ENCODE results near the gene CCDC187. TPM values are rescaled to one million over a fixed set of nuclear protein-coding genes. Genes with fewer than 3 reads are reported as not detected.
A peak's percentile ranks its signal among the peaks of the same experiment; 100 is the strongest.

CCDC187 gene
- total RNA-seq, 1 experiment from 2014 or later, result 0.61 TPM

GRCh38 chr9:136304981-136305380, 1.1 kb upstream of the CCDC187 start:
- in situ Hi-C loops (cut with HindIII; ENCODE audit: low sequenced_read_pairs), result no loop called here
- DNase-seq (ENCODE audit: low spot score), result no peak

DNA sequence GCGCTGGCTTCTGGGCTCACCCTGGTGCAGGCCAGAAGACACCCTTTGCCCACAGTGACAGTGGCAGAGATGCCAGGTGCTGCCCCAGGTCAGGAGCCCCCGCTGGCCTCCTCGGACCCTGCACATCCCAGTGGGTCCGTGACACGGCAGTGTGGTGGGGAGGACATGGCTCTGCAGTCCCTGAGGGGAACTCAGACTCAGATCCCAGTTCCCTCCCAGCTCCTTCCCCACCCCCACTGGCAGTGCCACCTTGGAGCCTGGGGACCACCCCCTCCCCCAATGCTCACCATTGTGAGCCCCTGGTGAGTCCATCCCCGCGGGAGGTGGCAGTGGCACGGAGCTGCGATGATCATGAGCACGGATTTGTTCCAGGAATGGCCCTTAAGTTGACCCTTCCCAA, 562 bp upstream of the CCDC187 start:
- DNase-seq (ENCODE audit: low spot score), result no peak
- in situ Hi-C loops (cut with HindIII; ENCODE audit: low sequenced_read_pairs), result no loop called here

DNA sequence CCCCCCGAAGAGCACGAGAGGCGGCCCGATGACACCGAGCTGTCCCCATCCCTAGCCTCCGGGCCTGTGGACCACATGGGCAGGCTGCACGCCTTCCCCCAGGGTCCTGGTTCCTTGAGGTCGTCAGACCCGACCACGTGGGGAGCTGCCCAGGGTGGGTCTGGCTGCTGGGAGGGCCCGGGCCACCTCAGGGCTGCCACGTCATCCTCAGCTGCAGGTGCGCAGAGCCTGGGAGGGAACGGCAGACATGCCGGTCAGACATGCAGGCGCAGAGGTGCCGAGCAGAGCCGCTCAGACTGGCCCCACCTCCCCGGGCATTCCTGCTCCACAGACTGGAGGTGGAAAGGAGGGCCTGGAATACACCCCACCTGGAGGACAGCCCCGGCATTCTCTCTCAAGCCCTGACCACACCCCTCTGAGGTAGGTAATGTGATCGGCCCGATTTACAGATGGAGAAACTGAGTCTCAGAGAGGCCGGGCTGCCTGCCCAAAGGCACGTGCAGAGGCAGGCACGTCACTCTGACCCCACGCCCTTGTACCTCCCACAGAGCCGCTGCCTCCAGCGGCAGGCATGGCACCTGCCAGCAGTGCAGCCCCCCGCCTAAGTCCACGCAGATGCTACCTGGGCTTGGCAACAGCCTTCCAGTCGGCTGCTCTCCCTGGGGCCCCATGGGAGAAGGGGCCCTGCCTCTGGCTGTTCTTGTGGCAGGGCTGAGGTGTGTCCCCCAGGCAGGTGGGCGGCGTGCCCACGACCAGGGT, 649 bp downstream of the CCDC187 start:
- in situ Hi-C loops (cut with HindIII; ENCODE audit: low sequenced_read_pairs), result no loop called here
- DNase-seq (ENCODE audit: low spot score), result no peak

DNA sequence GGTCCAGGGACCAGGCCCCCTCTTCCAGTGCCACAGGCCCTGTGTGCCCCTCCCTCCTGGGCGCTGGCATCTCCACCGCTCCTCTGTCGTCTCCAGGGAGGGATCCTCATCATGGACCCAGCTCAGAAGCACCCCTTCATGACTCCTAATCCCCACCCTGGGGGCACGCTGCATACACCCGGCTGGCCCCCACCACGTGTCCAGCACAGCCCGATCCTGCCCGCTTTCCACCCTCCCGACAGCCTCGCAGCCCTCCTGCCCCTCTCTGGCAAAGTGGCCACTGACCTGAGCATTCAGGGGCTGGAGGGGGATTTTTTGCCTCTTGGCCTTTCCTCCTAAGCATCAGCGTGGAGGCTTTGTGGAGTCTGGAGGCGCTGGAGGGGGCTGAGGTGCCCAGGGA, 1.4 kb downstream of the CCDC187 start:
- DNase-seq (ENCODE audit: low spot score), result no peak
- in situ Hi-C loops (cut with HindIII; ENCODE audit: low sequenced_read_pairs), result no loop called here

DNA sequence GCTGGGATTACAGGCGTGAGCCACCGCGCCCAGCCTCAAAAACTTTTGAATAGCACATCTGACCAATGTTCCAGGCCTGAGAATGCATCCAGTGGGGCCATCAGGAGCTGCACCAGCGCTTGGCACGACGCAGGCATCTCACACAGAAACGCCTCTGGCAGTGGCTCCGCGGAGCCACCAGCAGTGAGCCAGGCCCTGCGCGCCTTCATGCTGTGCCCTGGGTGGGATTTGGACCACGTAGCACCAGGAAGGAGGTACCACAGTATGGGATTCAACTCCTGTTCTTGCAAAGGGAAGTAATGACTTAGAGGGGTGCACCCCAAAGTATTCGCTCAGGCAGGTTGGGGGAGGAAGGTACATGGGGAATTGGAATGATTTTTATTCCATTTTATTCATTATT, 3.0 kb downstream of the CCDC187 start:
- in situ Hi-C loops (cut with HindIII; ENCODE audit: low sequenced_read_pairs), result no loop called here

DNA sequence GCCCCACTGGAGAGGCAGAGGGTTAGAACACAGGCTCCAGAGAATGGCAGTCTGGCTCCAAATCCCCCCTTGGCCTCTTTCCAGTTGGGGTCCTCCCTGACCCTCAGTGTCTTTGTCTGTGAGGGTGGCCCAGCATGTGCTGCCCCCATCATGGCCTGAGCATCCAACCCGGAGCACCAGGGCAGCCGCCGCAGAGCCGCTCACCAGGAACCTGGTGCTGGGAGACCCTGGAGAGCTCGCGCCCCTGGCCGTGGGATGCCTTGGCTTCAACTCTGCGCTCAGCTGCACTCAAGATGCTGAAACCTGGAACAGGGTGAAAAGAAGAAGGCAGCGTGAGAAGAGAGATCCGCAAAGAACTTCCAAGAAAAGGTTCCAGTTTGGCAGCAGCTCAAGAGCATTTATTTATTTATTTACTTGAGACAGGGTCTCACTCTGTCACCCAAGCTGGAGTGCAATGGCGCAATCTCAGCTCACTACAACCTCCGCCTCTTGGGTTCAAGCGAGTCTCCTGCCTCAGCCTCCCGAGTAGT, 3.8 kb downstream of the CCDC187 start:
- no peak for DNase-seq (ENCODE audit: low spot score)
- in situ Hi-C loops (cut with HindIII; ENCODE audit: low sequenced_read_pairs), result no loop called here

More for the DNA sequence above, 3.0 kb downstream of the CCDC187 start:
- DNase-seq (ENCODE audit: low spot score), result no peak

- DNase-seq (ENCODE audit: low spot score), result no peak
- in situ Hi-C loops (cut with HindIII; ENCODE audit: low sequenced_read_pairs), result no loop called here
These were observed 4.4 kb downstream of the CCDC187 start for GRCh38 chr9:136299541-136299940.

- in situ Hi-C loops (cut with HindIII; ENCODE audit: low sequenced_read_pairs), result no loop called here
- no peak for DNase-seq (ENCODE audit: low spot score)
These were observed 4.8 kb downstream of the CCDC187 start for GRCh38 chr9:136299116-136299515.

GRCh38 chr9:136297766-136298735, 5.8 kb downstream of the CCDC187 start:
- in situ Hi-C loops (cut with HindIII; ENCODE audit: low sequenced_read_pairs), result no loop called here
- no peak for DNase-seq (ENCODE audit: low spot score)

GRCh38 chr9:136297016-136297691, 6.7 kb downstream of the CCDC187 start:
- in situ Hi-C loops (cut with HindIII; ENCODE audit: low sequenced_read_pairs), result no loop called here
- peak; percentile 86 for DNase-seq (ENCODE audit: low spot score)

DNA sequence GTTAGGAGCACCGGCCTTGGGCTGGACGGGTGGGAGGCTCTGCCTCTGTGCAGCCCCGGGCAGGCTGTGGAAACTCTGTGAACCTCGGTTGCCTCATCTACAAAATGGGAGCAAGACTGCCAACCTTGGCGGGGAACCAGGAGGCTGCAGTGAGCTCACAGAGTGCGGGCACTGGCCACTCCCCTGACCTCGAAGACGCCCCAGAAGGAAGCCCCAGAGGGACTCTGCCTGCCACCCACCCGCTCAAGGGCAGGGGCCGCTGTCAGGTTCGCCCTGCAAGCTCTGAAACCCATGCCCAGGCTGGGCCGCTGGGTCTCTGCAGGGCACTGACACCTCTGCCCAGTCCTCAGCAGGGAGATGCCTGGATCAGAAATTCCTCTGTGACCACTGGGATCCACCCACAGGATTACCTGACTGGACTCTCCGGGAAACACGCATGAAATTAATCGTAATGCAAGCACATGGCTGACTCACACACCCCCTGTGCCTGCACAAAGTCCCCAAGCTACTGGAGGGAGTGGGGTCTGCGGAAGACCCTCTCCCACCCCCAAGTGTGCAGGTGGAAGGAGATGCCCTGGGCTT, 7.4 kb downstream of the CCDC187 start:
- DNase-seq (ENCODE audit: low spot score), result no peak
- in situ Hi-C loops (cut with HindIII; ENCODE audit: low sequenced_read_pairs), result no loop called here

GRCh38 chr9:136295542-136296433, 8.1 kb downstream of the CCDC187 start:
- in situ Hi-C loops (cut with HindIII; ENCODE audit: low sequenced_read_pairs), result no loop called here
- DNase-seq (ENCODE audit: low spot score), result no peak

- DNase-seq (ENCODE audit: low spot score), result no peak
- in situ Hi-C loops (cut with HindIII; ENCODE audit: low sequenced_read_pairs), result no loop called here
These were observed 8.8 kb downstream of the CCDC187 start for GRCh38 chr9:136295055-136295454.

DNA sequence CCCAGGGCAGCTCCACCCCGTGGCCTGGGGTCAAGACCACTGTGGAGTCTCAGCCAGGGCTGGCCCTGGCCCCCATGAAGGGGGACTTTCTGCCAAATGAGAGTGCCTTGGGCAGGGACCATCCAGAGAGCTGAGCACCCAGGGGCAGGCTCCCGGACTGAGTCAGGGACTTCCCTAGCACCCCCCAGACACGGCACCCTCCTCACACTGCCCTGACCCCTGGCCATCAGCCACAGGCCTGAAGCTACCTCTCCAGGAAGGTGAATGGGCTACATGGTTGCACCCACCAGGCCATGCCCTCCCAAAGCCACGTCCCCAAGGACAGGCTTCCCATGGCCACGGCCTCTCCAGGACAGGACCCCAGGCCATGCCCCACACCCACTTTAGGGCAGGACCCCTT, 9.5 kb downstream of the CCDC187 start:
- DNase-seq (ENCODE audit: low spot score), result no peak
- in situ Hi-C loops (cut with HindIII; ENCODE audit: low sequenced_read_pairs), result no loop called here

GRCh38 chr9:136293476-136294077, 10.3 kb downstream of the CCDC187 start:
- in situ Hi-C loops (cut with HindIII; ENCODE audit: low sequenced_read_pairs), result no loop called here
- no peak for DNase-seq (ENCODE audit: low spot score)

DNA sequence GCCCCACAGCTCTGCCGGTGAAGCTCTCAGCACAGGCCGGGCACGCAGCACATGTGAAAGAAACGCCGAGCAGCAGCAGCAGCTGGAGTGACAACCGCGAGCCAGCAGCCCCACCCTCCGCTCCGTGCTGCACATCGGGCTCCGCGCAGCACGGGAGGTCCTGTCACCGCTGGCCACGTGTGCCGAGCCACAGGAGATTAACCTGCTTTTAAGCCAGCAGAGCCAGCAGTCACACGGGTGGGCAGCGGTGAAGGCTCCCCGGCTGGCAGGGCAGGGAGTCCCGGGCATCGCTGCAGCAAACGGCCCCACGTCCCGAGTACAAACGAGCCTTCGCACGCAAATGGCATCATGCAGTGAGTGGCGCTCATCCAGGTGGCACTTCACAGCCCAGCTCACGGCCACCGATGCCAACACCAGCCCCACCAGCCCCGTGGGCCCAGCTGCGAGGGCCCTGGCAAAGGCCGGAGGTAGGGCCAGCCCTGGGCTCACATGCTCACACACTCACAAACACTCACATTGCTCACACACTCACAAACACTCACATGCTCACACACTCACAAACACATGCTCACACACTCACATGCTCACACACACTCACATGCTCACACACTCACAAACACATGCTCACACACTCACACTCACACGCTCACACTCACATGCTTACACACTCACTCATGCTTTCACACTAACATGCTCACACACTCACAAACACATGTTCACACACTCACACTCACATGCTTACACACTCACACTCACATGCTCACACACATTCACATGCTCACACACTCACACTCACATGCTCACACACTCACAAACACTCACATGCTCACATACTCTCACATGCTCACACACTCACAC, 11.1 kb downstream of the CCDC187 start:
- in situ Hi-C loops (cut with HindIII; ENCODE audit: low sequenced_read_pairs), result no loop called here
- no peak for DNase-seq (ENCODE audit: low spot score)

GRCh38 chr9:136292026-136292538, 11.8 kb downstream of the CCDC187 start:
- in situ Hi-C loops (cut with HindIII; ENCODE audit: low sequenced_read_pairs), result no loop called here
- DNase-seq (ENCODE audit: low spot score), result no peak

Data from G401 (cell line).